ENCODE measurements around the gene MAU2. TPM values are rescaled to one million over a fixed set of nuclear protein-coding genes. Genes with fewer than 3 reads are reported as not detected.

MAU2 gene
- total and polyA plus RNA-seq, 3 donors from 2014 or later = 77.2 to 151 (median 143) TPM

GRCh38 chr19:19402656-19403372, 82.2 kb downstream of the MAU2 start:
- no peak for DNase-seq
- 87 to 88% methylated on average over 11 of the region's 11 CpGs for WGBS, 2 donors
- intact Hi-C loops (cut with DNase I; ENCODE audit: low total_unique reads) = no loop called here

GRCh38 chr19:19403373-19403901, 82.8 kb downstream of the MAU2 start:
- Histone ChIP-seq H3K9me3 (no peaks in the 10 kb centered on the region), H3K27ac (peak overlapping the region; percentile 2 to 93), H3K36me3 (ENCODE audit: low read depth, missing control alignments) (no peaks in the 10 kb centered on the region), H3K4me3 (no peak overlapping the region), H3K27me3 (no peaks in the 10 kb centered on the region), H3K4me1 (peaks cover 45% of the 10 kb centered on the region)
- no peak for TF ChIP-seq POLR2A (IDR thresholded peaks at IDR 0.05)
- no peak for TF ChIP-seq CTCF (IDR thresholded peaks at IDR 0.05)
- 69 to 71% methylated on average over 5 of the region's 5 CpGs for WGBS, 2 donors
- no peak for DNase-seq
- intact Hi-C loops (cut with DNase I; ENCODE audit: low total_unique reads) = no loop called here

More at GRCh38 chr19:19402656-19403372, 82.2 kb downstream of the MAU2 start:
- no peaks in the 10 kb centered on the region for H3K36me3 ChIP-seq (ENCODE audit: low read depth, missing control alignments)
- peak overlapping the region; percentile 2 to 93 for H3K27ac ChIP-seq
- H3K9me3 ChIP-seq = no peaks in the 10 kb centered on the region
- no peak overlapping the region for H3K4me3 ChIP-seq
- no peak for TF ChIP-seq POLR2A (IDR thresholded peaks at IDR 0.05)
- no peak for TF ChIP-seq CTCF (IDR thresholded peaks at IDR 0.05)
- H3K27me3 ChIP-seq = no peaks in the 10 kb centered on the region
- H3K4me1 ChIP-seq = peaks cover 43% of the 10 kb centered on the region

- H3K36me3 ChIP-seq (ENCODE audit: low read depth, missing control alignments) = no peaks in the 10 kb centered on the region
- peak; percentile 97 for DNase-seq
- H3K27ac ChIP-seq = peak within 1 kb of the TSS; percentile 78 to 93
- TF ChIP-seq CTCF (IDR thresholded peaks at IDR 0.05) (peak in 1 of 3 experiments; percentile 34), POLR2A (IDR thresholded peaks at IDR 0.05) (no peak)
- peaks cover 42% of the 10 kb centered on the region for H3K4me1 ChIP-seq
- H3K27me3 ChIP-seq = no peaks in the 10 kb centered on the region
- WGBS, 2 donors = 4 to 5% methylated on average over 19 to 47 of the region's 90 CpGs
- H3K4me3 ChIP-seq = peak within 1 kb of the TSS; percentile 93 to 94
- no peaks in the 10 kb centered on the region for H3K9me3 ChIP-seq
- intact Hi-C loops (cut with DNase I; ENCODE audit: low total_unique reads) = no loop called here
Observed at GRCh38 chr19:19404879-19405860, 84.5 kb downstream of the MAU2 start, which contains the start of gene GATAD2A. Gene GATAD2A (plus strand): TSS chr19:19405675. CDS start chr19:19465346, 59,671 bp downstream.

GRCh38 chr19:19405971-19406877, 85.6 kb downstream of the MAU2 start:
- Histone ChIP-seq H3K4me1 (peaks cover 49% of the 10 kb centered on the region), H3K9me3 (no peaks in the 10 kb centered on the region), H3K27ac (peak overlapping the region; percentile 78 to 93), H3K27me3 (no peaks in the 10 kb centered on the region), H3K4me3 (peak overlapping the region; percentile 93 to 94), H3K36me3 (ENCODE audit: low read depth, missing control alignments) (no peaks in the 10 kb centered on the region)
- WGBS, 2 donors = 0 to 1% methylated on average over 12 to 40 of the region's 87 CpGs
- intact Hi-C loops (cut with DNase I; ENCODE audit: low total_unique reads) = no loop called here
- TF ChIP-seq CTCF (IDR thresholded peaks at IDR 0.05) = no peak
- no peak for TF ChIP-seq POLR2A (IDR thresholded peaks at IDR 0.05)
- peak; percentile 54 for DNase-seq

Measured in testis (tissue), 3 donors.